Right kidney (tissue), 1 donor: Measurements from ENCODE around the gene ELF4.
A peak's percentile ranks its signal among the peaks of the same experiment; 100 is the strongest.

Experiments
- DNase-seq: peaks from one replicate; pipeline ENCODE4 v3.0.0-alpha.2; 2016

ELF4 gene

DNA sequence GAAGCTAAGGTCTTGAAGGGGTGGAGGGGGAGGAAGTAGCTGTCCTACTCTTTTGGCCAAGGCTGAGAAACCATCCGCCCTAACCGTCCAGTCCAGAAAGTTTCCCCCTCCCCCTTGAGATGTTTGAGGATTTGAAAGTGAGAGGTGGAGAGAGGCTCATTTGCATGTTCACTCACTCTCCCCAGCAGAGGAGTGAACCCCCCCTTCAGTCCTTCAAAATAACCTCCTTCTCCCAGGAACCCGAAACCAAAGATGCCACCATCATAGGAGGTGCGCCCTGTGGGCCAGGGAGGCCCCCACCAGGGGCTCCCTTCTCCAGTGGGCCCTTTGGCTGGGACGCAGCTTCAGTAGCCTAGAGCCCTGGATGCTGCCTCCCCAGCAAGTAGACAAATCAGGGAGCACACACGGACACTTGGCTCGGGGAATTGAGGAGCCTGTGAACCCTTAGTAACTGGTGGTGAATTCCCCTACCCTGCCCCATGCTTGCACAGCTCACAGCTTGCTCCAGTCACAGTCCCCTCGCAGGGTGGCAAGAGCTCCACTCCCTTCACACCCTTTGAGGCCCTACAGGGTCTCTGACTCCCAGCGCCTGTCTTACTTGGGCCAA lies 25.6 kb downstream of the ELF4 start:
- no peak for DNase-seq

DNA sequence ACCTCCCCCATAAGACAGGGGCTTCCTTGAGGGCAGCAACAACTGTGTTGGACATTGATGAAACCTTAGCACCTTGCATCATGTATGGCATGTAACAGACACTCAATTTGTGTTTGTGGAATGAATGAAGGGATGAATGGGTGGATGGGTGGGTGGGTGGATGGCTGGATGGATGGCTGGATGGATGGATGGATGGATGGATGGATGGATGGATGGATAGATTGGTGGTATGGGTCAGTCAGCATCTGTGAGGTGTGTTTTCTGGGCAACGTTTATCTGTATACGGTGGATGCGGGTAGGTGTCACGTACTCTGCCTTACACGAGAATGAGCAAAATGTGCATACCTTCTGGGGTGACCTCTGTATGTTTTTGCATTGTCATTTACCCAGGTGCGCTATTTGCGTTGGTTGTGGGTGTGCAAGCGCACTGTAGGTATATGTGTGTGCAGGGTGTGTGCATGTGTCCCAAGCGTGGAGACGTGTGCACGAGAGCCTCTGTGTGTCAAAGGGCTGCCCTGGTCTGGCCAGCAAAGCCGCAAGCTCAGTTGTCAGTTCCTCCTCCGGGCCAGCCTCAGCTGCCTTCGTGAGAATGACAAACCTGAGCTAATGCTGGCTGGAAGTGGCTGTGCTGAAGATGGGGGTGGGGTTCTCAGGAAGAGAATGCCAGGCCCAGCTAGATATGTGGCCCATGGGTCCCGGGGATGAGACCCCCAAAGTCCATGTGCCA lies 26.5 kb downstream of the ELF4 start:
- DNase-seq, result no peak

DNA sequence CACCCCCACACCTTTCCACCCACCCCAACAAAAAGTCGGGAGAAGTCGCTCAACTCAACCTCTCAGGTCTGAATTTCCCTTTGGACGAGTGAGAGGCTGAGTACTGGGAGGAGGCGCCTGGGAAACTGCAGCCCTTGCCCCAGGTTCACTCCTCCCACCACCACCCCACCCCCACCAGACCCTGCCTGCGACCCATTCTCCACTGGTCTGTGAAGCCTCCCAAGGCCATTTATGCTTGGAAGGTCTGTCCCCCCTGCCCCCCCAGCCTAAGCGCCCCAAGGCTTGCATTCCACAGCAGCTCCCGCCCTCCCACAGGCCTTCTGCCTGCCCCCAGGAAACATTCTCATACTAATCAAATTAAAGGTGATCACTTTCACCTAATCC lies 27.2 kb downstream of the ELF4 start:
- no peak for DNase-seq

DNA sequence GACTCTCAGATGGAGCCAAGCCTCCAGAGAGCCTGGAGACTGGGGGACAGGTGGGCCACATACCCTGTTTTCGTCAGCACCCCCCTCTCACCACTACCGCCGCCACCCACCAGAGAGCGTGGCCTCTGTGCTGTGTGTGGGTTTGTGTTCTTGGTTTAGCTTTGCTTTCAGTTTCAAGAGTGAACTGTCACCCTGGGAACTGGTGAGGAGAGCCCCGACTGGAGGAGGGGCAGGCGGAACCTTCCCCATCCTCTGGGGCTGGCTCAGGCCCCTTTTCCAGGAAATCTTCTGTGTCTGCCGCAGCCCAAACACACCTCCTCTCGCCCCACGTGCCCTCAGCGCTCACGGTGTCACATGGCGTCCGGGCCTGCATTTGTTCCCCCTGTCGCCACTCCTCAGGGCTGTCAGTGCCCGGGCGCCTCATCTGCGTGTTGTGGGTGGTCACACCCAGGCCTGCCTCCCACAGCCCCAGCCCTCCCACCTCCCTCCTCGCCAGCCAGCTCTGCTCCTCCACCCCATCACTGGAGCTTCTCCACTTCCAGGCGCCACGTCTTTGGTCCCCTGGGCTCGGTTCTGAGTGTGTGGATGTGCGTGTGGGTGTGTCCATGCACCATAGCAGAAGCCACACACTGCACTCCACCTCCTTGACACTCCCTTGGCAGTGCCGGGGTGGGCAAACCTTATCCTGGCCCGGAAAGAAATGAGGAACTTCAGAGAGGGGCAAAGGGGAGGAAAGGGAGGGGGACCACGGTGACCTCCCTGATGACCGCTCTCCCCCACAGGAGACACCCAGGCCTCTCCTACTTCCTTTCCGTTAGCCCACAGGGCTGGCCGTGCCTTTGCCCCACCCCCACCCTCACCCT lies 27.8 kb downstream of the ELF4 start:
- no peak for DNase-seq

DNA sequence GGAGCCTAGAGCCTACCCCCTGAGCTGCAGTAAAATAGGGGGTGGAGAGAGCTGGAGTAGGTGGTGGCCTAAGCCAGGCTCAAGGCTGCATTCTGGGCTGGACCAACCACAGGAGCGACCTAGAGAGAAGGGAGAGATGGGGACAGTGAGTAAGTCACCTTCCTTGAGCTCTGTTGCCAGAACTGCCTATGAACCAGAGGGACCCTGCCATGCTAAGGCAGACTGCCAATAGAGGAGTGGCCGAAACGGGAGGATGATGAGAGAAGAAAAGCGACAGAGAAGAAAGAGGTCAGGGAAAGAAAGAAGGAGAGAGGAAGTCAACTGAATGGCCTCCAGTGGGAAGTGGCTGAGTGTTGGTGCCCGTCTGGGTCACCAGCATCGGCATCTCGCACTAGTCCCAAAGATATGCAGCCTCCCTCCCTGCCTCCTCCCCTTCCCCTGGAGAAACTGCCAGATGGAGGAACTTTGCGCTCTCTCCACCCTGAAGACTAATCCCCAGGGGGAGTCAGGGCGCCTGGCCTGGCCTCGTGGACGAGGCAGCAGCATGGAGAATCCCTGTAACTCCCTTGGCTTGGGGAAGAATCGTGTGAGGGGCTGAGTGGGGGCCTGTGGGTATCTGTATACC lies 28.8 kb downstream of the ELF4 start:
- no peak for DNase-seq

DNA sequence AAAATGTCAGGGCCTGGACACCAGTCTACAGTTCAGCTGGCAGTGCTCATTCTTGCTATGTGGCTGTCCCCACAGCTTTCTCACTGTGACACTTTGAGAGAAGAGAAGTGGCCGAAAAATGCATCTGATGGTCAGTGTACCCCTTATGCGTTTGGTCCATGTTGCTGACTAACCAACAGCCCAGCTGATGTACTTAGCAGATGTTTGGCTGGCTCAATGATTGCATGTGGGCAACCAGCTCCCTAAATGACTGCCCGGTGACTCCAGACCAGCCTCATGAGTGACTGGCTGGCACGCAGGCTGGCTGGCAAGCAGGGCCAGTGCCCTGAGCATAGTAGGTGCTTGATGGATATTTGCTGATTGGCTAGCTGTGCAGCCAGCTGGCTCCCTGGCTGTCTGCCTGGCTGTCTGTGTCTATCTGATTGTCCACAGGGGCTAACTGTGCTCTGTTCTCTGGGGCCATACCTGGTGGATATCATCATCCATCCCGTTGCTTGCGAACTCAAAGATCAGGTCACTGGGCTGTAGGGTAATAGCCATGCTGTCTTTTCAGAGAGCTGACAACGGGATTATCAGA lies 29.4 kb downstream of the ELF4 start:
- no peak for DNase-seq

DNA sequence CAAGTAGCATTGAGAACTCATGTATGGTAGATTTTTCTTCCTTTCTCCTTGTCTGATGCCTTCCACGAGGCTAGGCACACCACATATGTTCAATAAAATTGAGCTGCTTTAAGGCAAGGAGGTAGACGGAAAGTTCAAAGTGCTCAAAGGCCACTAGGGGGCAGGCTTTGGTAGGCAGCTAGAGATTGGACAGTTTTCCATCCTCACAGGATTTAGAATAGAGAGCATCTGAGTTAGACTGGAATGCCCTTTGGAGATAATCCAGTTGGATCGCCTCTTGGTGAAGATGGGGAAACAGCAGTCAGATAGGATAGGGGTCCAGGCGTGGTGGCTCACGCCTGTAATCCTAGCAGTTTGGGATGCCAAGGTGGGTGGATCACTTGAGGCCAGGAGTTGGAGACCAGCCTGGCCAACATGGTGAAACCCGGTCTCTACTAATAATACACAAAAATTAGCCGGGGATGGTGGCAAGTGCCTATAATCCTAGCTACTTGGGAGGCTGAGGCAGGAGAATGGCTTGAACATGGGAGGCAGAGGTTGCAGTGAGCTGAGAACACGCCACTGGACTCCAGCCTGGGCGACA lies 30.4 kb downstream of the ELF4 start:
- DNase-seq, result no peak

DNA sequence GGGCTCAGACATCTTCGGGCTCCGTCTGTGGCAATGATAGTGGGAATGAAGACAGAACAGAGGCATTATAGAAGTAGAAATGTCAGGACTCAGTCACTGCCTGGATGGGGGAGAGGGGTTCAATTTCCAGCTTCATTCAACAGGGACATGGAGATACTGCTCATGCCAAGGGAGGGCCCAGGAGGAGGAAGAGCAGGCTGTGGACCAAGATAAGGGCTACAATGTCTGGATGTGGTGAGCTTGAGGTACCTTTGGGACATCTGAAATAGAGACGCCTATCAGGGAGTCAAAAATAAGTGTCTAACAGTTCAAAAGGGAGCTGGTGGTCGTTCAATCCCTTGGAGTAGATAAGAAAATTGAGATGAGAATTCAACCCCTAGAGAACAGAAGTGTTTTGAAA lies 34.5 kb downstream of the ELF4 start:
- DNase-seq, result no peak

DNA sequence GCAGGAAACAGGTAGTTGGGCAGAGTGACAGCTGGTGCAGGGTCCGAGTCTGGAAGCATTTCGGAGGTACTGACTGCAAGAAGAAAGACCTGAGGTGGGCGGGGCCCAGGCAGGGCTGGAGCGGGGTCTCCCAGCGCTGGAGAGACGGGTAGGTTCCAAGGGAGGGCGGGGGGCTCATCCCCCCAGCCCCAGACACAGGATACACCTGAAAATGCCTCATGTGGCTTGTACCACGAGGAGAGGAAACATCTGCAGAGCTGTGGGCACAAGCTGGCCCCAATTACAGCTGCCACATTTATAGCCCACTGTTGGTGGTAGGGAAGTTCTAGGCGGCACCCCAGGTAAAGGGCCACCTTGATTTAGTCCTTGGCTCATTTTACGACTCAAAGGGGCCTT lies 38.0 kb downstream of the ELF4 start:
- DNase-seq, result no peak

DNA sequence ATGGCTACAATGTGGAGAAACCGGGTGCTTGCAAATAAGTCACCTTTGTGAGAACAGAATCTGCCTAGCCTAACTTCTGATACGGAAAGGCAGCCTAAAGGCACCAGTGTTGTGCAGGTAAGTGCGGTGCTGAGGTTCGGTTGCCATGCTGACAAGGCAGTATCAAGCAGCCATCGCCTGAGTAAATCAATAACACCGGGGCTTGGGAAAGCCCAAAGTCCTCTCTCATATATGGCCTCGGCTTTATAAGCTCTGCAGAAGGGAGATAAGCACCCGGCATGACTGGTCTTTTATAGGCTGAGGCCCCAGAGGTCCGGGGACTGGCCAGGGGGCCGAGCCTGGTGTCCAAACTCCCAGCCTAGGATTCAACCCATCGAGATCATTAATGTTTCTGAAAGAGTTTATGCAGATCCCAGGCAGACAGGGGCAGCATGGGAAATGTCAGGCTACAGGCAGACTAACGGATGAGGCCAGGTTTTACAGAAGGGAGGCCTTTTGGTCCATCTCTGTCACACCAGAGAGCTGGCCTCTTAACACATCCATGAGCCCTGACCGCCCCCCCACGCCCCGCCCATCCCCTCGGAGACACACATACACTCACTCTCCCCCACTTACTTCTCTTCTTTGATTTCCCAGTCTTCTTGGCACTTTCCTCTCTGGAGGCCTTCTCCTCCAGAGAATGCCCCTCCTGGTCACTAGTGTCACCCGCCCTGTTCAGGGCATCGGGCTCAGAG lies 38.5 kb downstream of the ELF4 start:
- no peak for DNase-seq

DNA sequence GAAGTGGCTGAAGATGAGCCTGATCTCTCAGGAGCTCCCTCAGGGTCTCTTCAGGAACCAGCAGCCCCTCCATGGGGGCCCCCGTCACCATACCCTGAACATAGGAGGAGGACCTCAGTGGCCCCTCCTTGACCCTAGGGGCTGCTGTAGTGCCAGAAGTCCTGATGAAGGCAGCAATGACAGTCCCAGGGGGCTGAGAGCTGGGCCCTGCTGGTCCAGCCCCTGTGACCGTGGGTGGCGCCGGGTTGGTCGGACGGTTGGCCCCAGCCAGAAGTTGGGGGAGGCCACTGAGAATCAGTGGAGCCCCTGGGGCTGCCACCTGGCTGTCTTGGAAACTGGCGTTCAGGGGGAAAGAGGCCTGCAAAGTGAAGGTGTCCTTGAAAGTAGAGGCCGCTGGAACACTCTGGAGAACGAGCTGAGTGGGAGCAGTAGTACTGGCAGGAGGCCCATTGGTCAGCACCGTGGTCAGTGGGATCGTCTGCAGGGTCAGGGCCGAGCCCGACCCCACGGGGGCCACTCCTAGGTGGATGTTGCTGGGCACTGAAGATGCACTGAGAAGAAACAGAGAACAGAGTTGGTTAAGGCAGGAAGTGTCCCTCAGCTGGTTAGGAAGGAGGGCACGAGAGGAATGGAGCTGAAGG lies 43.2 kb downstream of the ELF4 start:
- DNase-seq, result no peak

DNA sequence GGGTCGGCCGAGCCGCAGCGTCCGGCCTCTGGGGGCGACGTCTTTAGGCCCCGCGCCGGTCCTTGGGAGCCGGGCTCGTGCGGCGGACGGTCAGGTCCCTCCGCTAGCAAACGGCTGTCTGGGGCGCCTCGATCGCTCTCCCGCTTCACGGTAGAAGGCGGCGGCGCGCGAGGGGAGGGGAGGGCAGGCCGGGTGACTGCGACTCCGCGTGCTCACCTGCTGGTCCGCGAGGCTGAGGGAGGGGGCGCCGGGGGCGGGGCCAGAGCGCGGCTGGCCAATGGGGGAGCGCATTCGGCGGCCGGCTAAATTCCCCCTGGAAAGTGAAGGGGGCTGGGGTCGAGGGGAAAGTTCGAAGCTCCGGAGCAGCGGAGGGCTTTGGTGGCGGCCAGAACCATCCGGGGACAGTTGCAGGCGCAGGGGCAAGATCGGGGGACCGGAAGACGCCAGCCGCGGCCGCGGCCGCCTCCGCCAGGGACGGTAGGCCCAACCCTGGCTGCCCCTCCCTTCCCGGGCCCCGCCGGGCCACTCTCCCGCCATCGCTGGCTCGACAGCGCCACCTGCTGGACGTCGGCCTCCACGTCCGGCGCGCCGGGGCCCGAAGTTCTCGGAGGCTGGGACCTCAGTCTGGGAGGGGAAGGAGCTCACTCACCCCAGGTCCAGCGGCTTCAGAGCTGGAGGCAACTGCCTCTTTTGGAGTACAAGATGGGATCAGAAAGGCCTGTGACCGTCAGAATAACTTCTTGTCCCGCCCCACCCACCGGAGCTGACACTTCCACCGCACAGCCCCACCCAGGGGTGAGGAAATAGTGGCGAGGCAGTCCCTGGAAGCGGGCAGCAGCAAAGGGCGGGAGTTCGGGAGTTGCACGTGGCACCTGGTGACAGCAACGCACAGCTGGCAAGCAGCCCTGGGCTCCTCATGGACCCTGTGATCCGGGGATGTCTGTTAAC lies 49.9 kb downstream of the ELF4 start:
- DNase-seq, result peak; percentile 84

DNA sequence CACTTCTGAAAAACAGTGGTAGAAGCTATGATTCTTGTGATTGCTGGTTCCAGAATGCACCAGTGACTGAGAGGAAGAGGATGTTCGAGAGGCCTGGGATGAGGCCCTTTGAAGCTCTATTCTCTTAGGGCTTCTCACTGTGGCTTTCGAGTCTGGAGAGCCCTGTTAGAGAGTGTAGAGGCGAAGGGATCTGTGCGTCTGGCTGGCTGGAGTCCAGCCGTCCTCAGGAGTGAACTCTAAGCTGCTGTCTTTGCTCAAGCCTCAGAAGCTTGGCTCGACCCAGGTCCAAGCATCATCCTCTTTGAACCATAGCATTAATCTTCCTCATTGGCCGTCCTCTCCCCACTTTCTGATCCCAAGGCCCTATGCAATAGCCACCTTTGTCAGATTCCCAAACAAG lies 51.6 kb downstream of the ELF4 start:
- no peak for DNase-seq

DNA sequence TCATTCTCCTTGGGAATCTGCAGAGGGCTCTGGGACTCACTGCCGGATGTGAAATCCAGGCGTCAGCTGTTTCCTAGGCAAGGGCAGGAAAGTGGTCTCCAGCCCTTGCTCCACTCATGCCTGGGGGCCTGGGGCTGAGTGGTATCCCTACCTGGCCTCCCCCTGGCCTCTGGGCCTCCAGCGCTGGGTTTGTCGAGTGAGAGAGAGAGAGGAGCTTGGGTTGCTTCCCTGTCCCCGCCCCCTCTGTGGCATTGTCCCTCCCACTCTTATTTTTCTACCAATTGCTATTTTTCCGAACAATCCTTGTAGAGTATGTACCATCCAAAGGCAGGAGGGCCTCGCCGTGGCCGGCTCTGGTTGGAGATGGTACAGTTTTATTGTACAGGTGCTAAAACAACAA lies 53.1 kb downstream of the ELF4 start:
- DNase-seq, result no peak

DNA sequence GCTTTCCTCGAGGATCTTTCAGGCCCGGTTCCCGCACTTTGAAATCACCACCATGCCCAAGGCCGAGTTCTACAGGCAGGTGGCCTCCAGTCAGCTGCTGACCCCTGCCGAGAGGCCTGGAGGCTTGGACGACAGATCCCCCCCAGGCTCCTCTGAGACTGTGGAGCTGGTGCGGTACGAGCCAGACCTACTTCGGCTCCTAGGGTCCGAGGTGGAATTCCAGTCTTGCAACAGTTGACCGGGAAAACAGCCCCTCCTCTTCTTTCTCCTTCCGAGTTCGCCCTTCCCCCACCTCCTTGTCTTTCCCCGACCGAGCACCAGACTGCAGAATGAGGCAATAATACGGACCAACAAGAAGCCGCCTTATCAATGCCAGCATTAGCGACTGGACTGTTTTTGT lies 54.4 kb downstream of the ELF4 start:
- DNase-seq, result no peak

DNA sequence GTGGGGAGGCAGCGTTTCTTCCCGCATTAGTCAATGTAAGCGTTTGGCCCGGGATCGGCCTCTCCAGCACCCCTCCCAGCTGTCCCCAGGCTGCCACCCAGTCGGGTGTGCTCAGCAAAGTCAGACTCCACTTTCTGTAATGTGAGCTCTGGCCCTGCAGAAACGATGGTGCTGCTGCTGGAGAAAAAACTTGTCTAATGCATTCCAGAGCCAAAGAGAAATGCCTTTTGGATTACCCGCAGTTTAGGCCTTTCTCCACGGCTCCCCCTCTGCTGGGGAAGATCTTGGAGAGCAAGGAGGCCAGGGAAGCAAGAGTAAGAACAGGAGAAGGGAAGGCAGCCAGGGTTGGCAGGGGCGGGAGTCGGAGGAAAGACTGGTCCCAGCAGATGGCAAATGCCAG lies 55.2 kb downstream of the ELF4 start:
- no peak for DNase-seq

DNA sequence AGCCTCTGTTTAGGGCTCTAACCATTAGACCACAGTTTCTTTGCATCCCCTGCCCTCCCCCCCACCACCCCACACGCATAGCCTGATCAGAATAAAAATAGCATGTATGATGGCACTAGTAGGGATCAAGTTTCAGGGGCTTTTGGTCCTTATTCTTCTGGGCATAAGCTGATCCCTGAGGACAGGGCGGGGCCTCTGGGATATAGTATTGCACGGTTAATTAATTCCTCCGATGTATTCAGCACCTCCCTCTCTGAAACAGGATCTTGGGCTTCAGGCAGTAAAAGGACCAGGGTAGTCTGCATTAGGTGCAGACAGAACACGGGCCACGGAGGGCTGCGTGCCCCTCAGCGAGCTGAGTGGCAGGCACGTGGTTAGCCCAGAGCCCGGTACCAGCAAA lies 57.1 kb downstream of the ELF4 start:
- no peak for DNase-seq

DNA sequence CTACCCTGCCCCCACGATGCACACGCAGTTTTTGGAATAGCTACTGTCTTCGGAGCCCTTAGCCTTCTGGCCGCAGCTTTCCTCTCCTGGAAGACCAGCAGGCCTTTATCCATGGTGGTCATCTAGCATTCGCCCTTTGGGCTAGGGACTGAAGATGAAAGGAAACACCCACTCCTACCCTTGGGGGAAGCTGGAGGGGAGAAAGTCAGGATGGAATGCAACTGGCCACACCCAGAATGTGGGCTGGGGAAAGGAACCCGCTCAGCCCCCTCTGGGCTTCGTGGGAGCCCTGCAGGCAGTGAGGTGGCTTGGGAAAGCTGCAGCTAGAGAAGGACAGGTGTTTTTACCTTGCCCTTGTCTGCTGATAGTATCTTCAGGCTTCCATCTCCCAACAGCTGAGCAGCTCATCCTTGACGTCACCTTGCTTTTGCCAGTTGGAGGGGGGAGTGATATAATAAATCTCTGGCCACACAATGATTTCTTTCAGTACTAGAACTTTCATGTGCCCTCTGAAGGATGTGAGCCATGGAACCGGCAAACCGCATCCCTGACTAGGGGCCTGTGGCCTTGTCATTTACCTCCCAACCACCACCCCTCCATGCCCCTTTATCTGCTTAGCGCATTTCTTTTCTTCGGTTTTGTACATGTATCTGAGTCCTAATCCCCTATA lies 59.0 kb downstream of the ELF4 start:
- DNase-seq, result no peak

DNA sequence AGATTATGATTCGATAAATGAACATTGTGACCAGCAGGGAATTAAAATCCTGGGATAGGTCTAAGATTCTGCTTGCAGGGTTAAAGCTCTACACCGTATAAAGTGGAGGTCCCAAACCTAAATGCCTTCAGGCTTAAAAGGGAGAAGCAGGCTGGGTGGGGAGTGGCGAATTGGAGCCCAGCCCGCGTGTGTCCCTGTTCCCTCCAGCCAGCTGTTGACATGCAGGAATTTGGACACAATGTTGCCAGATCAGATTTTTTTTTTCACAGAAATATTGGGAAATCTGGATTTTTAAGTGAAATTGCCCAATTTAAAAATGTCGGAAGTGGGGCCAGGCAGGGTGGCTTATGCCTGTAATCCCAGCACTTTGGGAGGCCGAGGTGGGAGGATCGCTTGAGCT lies 60.5 kb downstream of the ELF4 start:
- DNase-seq, result no peak
